Measurements from ENCODE around the gene PALM2AKAP2. TPM values are rescaled to one million over a fixed set of nuclear protein-coding genes. Genes with fewer than 3 reads are reported as not detected.

The PALM2AKAP2 gene
- total RNA-seq, 1 experiment from 2014 or later, result 1.3 TPM

GRCh38 chr9:109771796-109772531 lies 8.0 kb upstream of the PALM2AKAP2 start:
- DNase-seq (ENCODE audit: low spot score), result no peak

- DNase-seq (ENCODE audit: low spot score), result peak; percentile 40
Observed at GRCh38 chr9:109775516-109775915, 4.5 kb upstream of the PALM2AKAP2 start.

- DNase-seq (ENCODE audit: low spot score), result no peak
Observed at GRCh38 chr9:109776391-109776790, 3.6 kb upstream of the PALM2AKAP2 start.

- no peak for DNase-seq (ENCODE audit: low spot score)
Observed at GRCh38 chr9:109780453-109781033, 545 bp downstream of the PALM2AKAP2 start.

- DNase-seq (ENCODE audit: low spot score), result no peak
Observed at GRCh38 chr9:109781086-109781485, 1.1 kb downstream of the PALM2AKAP2 start.

GRCh38 chr9:109781541-109782197 lies 1.7 kb downstream of the PALM2AKAP2 start:
- no peak for DNase-seq (ENCODE audit: low spot score)

- no peak for DNase-seq (ENCODE audit: low spot score)
Observed at GRCh38 chr9:109787735-109788134, 7.7 kb downstream of the PALM2AKAP2 start.

- DNase-seq (ENCODE audit: low spot score), result no peak
Observed at GRCh38 chr9:109789556-109789955, 9.6 kb downstream of the PALM2AKAP2 start.

- no peak for DNase-seq (ENCODE audit: low spot score)
Observed at GRCh38 chr9:109789971-109790370, 10.0 kb downstream of the PALM2AKAP2 start.

GRCh38 chr9:109791003-109791677 lies 11.1 kb downstream of the PALM2AKAP2 start:
- DNase-seq (ENCODE audit: low spot score), result no peak

GRCh38 chr9:109791747-109792146 lies 11.7 kb downstream of the PALM2AKAP2 start:
- DNase-seq (ENCODE audit: low spot score), result no peak

GRCh38 chr9:109792951-109793546 lies 13.1 kb downstream of the PALM2AKAP2 start:
- peak; percentile 67 for DNase-seq (ENCODE audit: low spot score)

GRCh38 chr9:109793921-109794320 lies 13.9 kb downstream of the PALM2AKAP2 start:
- DNase-seq (ENCODE audit: low spot score), result no peak

- DNase-seq (ENCODE audit: low spot score), result no peak
Observed at GRCh38 chr9:109794361-109795012, 14.5 kb downstream of the PALM2AKAP2 start.

GRCh38 chr9:109795613-109796012 lies 15.6 kb downstream of the PALM2AKAP2 start:
- DNase-seq (ENCODE audit: low spot score), result no peak

- no peak for DNase-seq (ENCODE audit: low spot score)
Observed at GRCh38 chr9:109796078-109796477, 16.1 kb downstream of the PALM2AKAP2 start.

- DNase-seq (ENCODE audit: low spot score), result no peak
Observed at GRCh38 chr9:109797006-109797405, 17.0 kb downstream of the PALM2AKAP2 start.

GRCh38 chr9:109797509-109797908 lies 17.5 kb downstream of the PALM2AKAP2 start:
- no peak for DNase-seq (ENCODE audit: low spot score)

- no peak for DNase-seq (ENCODE audit: low spot score)
Observed at GRCh38 chr9:109799141-109799540, 19.1 kb downstream of the PALM2AKAP2 start.

GRCh38 chr9:109799792-109800191 lies 19.8 kb downstream of the PALM2AKAP2 start:
- DNase-seq (ENCODE audit: low spot score), result peak; percentile 35

GRCh38 chr9:109801484-109801883 lies 21.5 kb downstream of the PALM2AKAP2 start:
- no peak for DNase-seq (ENCODE audit: low spot score)

Data from H4 (cell line).